SK-N-SH treated with all-trans-retinoic acid at 6 μM for 48 hours (cell line): ENCODE results near the gene IL31.

Experiments
- OSR1 ChIP-seq: fragments of 250-450 bp; sonication (Bioruptor Pico); IDR thresholded peaks from 2 replicates; pipeline ENCODE4 v1.8.0; 2022; ENCODE audit warnings: moderate library complexity, mild to moderate bottlenecking, inconsistent platforms
- PATZ1 ChIP-seq: fragments of 250-450 bp; sonication (Bioruptor Pico); IDR thresholded peaks from 2 replicates; pipeline ENCODE4 v1.8.0; 2020; ENCODE audit warnings: mild to moderate bottlenecking, moderate library complexity, borderline replicate concordance
- POU6F1 ChIP-seq: fragments of 250-450 bp; sonication (Bioruptor Pico); IDR thresholded peaks from 2 replicates; pipeline ENCODE4 v1.8.0; 2021; ENCODE audit warnings: low read depth, mild to moderate bottlenecking, moderate library complexity, borderline replicate concordance

- no peak for TF ChIP-seq OSR1 (CRISPR knock-in tag)
- TF ChIP-seq POU6F1, result no peak
- TF ChIP-seq PATZ1 (CRISPR knock-in tag), result no peak
Observed at GRCh38 chr12:122126342-122126635, 47.7 kb downstream of the IL31 start.
